ENCODE measurements around the gene TOX2. TPM values are rescaled to one million over a fixed set of nuclear protein-coding genes. Genes with fewer than 3 reads are reported as not detected.
A peak's percentile ranks its signal among the peaks of the same experiment; 100 is the strongest.

TOX2 gene
- total RNA-seq, 2 experiments from 2014 or later, result 1.5 to 1.7 TPM

GRCh38 chr20:44087857-44088120, 173.1 kb downstream of the TOX2 start:
- ATAC-seq, result no peak
- intact Hi-C loops (cut with micrococcal nuclease), result loop anchor here (10.0 kb wide), 2 partner anchors 243 to 633 kb away; partner anchors contain the start of gene SRSF6
- H3K4me1 Mint-ChIP-seq (ENCODE audit: low read depth), result no peaks in the 10 kb centered on the region
- H3K9me3 Mint-ChIP-seq, result no peaks in the 10 kb centered on the region
- ChIA-PET CTCF (interaction anchor here (1.3 to 1.4 kb wide), 2 partner anchors 32 to 338 kb away, joined by 4 to 5 read pairs; no protein-coding TSS in a partner anchor), POLR2A (no interaction called here)
- DNase-seq, result no peak
- peaks cover under 1% of the 10 kb centered on the region for H3K27me3 Mint-ChIP-seq
- TF ChIP-seq CTCF (IDR thresholded peaks at IDR 0.05), result no peak
- no peaks in the 10 kb centered on the region for H3K36me3 Mint-ChIP-seq (ENCODE audit: low read depth)
- no peak overlapping the region for H3K27ac Mint-ChIP-seq
- no peak overlapping the region for H3K4me3 Mint-ChIP-seq

DNA sequence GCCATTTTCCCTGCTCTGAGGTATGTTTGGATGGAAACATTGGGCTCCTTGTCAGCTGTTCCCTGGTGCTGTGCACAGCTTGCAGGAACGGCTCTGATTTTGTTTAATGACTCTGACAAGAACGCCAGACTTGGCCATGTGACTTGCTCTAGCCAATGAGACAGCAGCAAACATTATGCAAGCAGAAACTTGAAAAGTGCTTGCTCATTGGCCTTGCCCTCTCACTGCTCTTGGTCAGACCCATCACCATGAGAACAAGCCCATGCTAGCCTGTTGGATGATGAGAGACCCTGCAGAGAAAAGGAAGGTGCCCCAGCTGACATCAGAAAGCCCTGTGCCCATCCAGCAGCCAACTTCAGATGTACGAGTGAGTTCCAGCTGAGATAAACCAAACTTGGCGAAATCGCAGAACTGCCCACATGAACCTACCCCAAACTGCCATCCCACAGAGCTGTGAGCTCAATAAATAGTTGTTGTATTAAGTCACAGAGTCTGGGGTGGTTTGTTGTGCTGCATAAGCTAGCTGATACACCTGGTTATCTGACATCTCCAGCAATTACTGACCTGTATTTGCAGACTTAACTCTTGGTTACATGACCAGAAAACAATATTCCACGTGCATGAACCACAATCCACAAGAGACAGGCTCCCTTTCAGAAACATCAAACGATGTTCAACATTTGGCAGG, 175.5 kb downstream of the TOX2 start:
- intact Hi-C loops (cut with micrococcal nuclease), result loop anchor here (10.0 kb wide), 3 partner anchors 245 to 635 kb away; partner anchors contain the start of gene SRSF6
- ChIA-PET CTCF (interaction anchor here (1.0 to 1.9 kb wide), 5 partner anchors 10 to 100 kb away, joined by 3 to 7 read pairs (median 4); no protein-coding TSS in a partner anchor), POLR2A (interaction anchor here (0.8 kb wide), 1 partner anchor 10 kb away, joined by 3 read pairs; no protein-coding TSS in a partner anchor)
- H3K27ac Mint-ChIP-seq, result no peak overlapping the region
- no peaks in the 10 kb centered on the region for H3K9me3 Mint-ChIP-seq
- ATAC-seq (peak; percentile 37), DNase-seq (peak; percentile 37)
- no peaks in the 10 kb centered on the region for H3K36me3 Mint-ChIP-seq (ENCODE audit: low read depth)
- H3K27me3 Mint-ChIP-seq, result peaks cover 5% of the 10 kb centered on the region
- no peak overlapping the region for H3K4me3 Mint-ChIP-seq
- TF ChIP-seq CTCF (IDR thresholded peaks at IDR 0.05), result no peak
- no peaks in the 10 kb centered on the region for H3K4me1 Mint-ChIP-seq (ENCODE audit: low read depth)

DNA sequence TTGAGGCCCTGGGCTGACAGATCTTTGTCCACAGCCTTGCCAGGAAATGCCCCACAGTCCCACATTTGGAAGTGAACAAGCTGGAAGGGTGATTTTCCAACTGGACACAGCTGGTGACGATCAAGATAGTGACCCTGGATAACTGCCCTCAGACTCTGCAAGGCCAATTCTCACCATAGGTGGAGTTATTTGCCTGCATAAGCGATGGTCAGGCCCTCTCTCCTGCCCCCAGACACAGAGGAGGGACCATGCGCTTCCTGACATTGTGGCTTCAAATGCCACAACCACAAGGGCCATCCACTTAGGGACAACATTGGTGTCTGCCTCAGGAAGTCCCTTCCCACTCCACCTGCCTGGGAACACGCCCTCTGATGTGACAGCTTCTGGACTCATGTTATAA, 176.4 kb downstream of the TOX2 start:
- CTCF ChIA-PET, result interaction anchor here (0.6 to 1.9 kb wide), 4 partner anchors 21 to 246 kb away, joined by 3 to 6 read pairs (median 3); no protein-coding TSS in a partner anchor
- TF ChIP-seq CTCF (IDR thresholded peaks at IDR 0.05), result no peak
- H3K4me3 Mint-ChIP-seq, result no peak overlapping the region
- POLR2A ChIA-PET, result no interaction called here
- DNase-seq (no peak), ATAC-seq (no peak)
- H3K27ac Mint-ChIP-seq, result no peak overlapping the region
- intact Hi-C loops (cut with micrococcal nuclease), result loop anchor here (10.0 kb wide), 1 partner anchor 556 kb away; no protein-coding TSS in a partner anchor
- no peaks in the 10 kb centered on the region for H3K4me1 Mint-ChIP-seq (ENCODE audit: low read depth)
- peaks cover 7% of the 10 kb centered on the region for H3K27me3 Mint-ChIP-seq
- H3K36me3 Mint-ChIP-seq (ENCODE audit: low read depth), result no peaks in the 10 kb centered on the region
- H3K9me3 Mint-ChIP-seq, result no peaks in the 10 kb centered on the region

- Mint-ChIP-seq H3K27ac (no peak overlapping the region), H3K4me1 (ENCODE audit: low read depth) (no peaks in the 10 kb centered on the region), H3K9me3 (no peaks in the 10 kb centered on the region), H3K36me3 (ENCODE audit: low read depth) (no peaks in the 10 kb centered on the region), H3K4me3 (no peak overlapping the region), H3K27me3 (peaks cover 10% of the 10 kb centered on the region)
- intact Hi-C loops (cut with micrococcal nuclease), result loop anchor here (10.0 kb wide), 1 partner anchor 558 kb away; no protein-coding TSS in a partner anchor
- ChIA-PET POLR2A (no interaction called here), CTCF (interaction anchor here (0.7 to 1.7 kb wide), 7 partner anchors 9 to 343 kb away, joined by 3 to 9 read pairs (median 3); no protein-coding TSS in a partner anchor)
- TF ChIP-seq CTCF (IDR thresholded peaks at IDR 0.05), result peak; percentile 48
- DNase-seq (peak; percentile 61), ATAC-seq (peak; percentile 42)
Measured at GRCh38 chr20:44092551-44093248, 178.0 kb downstream of the TOX2 start.

- no peaks in the 10 kb centered on the region for H3K9me3 Mint-ChIP-seq
Measured at GRCh38 chr20:44093249-44093582, 178.6 kb downstream of the TOX2 start.

More at GRCh38 chr20:44093249-44093582, 178.6 kb downstream of the TOX2 start:
- ATAC-seq (no peak), DNase-seq (no peak)
- CTCF ChIA-PET, result no interaction called here
- H3K4me1 Mint-ChIP-seq (ENCODE audit: low read depth), result no peaks in the 10 kb centered on the region
- no peak overlapping the region for H3K27ac Mint-ChIP-seq
- POLR2A ChIA-PET, result no interaction called here
- H3K4me3 Mint-ChIP-seq, result no peak overlapping the region
- no peaks in the 10 kb centered on the region for H3K36me3 Mint-ChIP-seq (ENCODE audit: low read depth)
- no peak for TF ChIP-seq CTCF (IDR thresholded peaks at IDR 0.05)
- intact Hi-C loops (cut with micrococcal nuclease), result loop anchor here (10.0 kb wide), 1 partner anchor 558 kb away; no protein-coding TSS in a partner anchor
- H3K27me3 Mint-ChIP-seq, result peaks cover 10% of the 10 kb centered on the region

Data from activated CD8-positive, alpha-beta T cell treated with anti-CD3 and anti-CD28 coated beads for 36 hours (primary cell).